Measurements from ENCODE around the gene S100A9.
A peak's percentile ranks its signal among the peaks of the same experiment; 100 is the strongest.

Gene S100A9

GRCh38 chr1:153389401-153389800 is 31.7 kb downstream of the S100A9 start:
- DNase-seq (ENCODE audit: low read depth, low spot score) = no peak

GRCh38 chr1:153389973-153390879 is 32.6 kb downstream of the S100A9 start:
- DNase-seq (ENCODE audit: low read depth, low spot score) = no peak

- no peak for DNase-seq (ENCODE audit: low read depth, low spot score)
These were observed 33.5 kb downstream of the S100A9 start, which contains the start of gene S100A8 for GRCh38 chr1:153390938-153391710. Gene S100A8, minus strand, starts transcription at chr1:153391073. Its CDS starts 538 bp downstream, at chr1:153390535.

- no peak for DNase-seq (ENCODE audit: low read depth, low spot score)
These were observed 34.6 kb downstream of the S100A9 start for GRCh38 chr1:153392258-153392657.

- no peak for DNase-seq (ENCODE audit: low read depth, low spot score)
These were observed 35.2 kb downstream of the S100A9 start for GRCh38 chr1:153392822-153393221.

- no peak for DNase-seq (ENCODE audit: low read depth, low spot score)
These were observed 36.3 kb downstream of the S100A9 start for GRCh38 chr1:153393926-153394325.

- no peak for DNase-seq (ENCODE audit: low read depth, low spot score)
These were observed 36.7 kb downstream of the S100A9 start for GRCh38 chr1:153394391-153394790.

GRCh38 chr1:153395136-153395685 is 37.6 kb downstream of the S100A9 start:
- no peak for DNase-seq (ENCODE audit: low read depth, low spot score)

GRCh38 chr1:153395776-153396175 is 38.1 kb downstream of the S100A9 start:
- no peak for DNase-seq (ENCODE audit: low read depth, low spot score)

- DNase-seq (ENCODE audit: low read depth, low spot score) = no peak
These were observed 38.8 kb downstream of the S100A9 start for GRCh38 chr1:153396461-153396860.

- DNase-seq (ENCODE audit: low read depth, low spot score) = no peak
These were observed 39.6 kb downstream of the S100A9 start for GRCh38 chr1:153397051-153397923.

- DNase-seq (ENCODE audit: low read depth, low spot score) = no peak
These were observed 40.4 kb downstream of the S100A9 start for GRCh38 chr1:153397924-153398651.

- no peak for DNase-seq (ENCODE audit: low read depth, low spot score)
These were observed 41.9 kb downstream of the S100A9 start for GRCh38 chr1:153399401-153400055.

GRCh38 chr1:153400244-153400643 is 42.6 kb downstream of the S100A9 start:
- DNase-seq (ENCODE audit: low read depth, low spot score) = no peak

GRCh38 chr1:153401461-153401860 is 43.8 kb downstream of the S100A9 start:
- DNase-seq (ENCODE audit: low read depth, low spot score) = no peak

GRCh38 chr1:153402226-153402625 is 44.6 kb downstream of the S100A9 start:
- DNase-seq (ENCODE audit: low read depth, low spot score) = no peak

GRCh38 chr1:153403421-153404085 is 45.9 kb downstream of the S100A9 start:
- DNase-seq (ENCODE audit: low read depth, low spot score) = no peak

- DNase-seq (ENCODE audit: low read depth, low spot score) = peak; percentile 33
These were observed 46.5 kb downstream of the S100A9 start for GRCh38 chr1:153404086-153404635.

GRCh38 chr1:153404768-153405167 is 47.1 kb downstream of the S100A9 start:
- DNase-seq (ENCODE audit: low read depth, low spot score) = no peak

Measured in iPS DF 19.7 (cell line).